Measurements from ENCODE around the gene HOXC12.

The HOXC12 gene

GRCh38 chr12:53940443-53941014 is 14.2 kb upstream of the HOXC12 start:
- no peak for DNase-seq (ENCODE audit: low read depth)

GRCh38 chr12:53941187-53941586 is 13.5 kb upstream of the HOXC12 start:
- DNase-seq (ENCODE audit: low read depth) = no peak

- no peak for DNase-seq (ENCODE audit: low read depth)
Observed at GRCh38 chr12:53941750-53942149, 13.0 kb upstream of the HOXC12 start.

DNA sequence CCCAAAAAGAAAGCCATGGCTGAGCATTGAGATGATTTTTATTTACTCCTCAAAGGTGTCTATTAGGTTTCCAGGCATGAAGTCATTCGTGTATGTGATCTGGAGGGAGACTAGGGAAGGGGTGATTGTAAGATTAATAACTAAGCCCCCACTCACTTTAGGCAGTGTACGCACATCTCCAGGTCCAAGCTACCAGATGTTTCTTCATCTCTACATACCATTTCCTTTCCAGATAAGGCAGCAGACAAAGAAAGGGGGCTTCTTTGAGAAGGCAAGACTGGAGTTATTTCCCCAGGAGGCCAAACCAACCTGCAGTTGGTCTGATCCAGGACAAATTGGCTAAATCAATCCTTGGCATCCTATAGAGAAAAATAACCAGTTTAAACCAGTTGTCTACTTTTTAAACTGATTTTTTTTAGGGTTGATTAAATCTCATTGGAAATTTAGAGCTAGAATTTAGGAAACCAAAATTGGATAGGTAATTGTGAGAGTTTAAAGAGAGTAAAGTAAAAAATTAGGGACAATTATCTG is 12.2 kb upstream of the HOXC12 start:
- no peak for DNase-seq (ENCODE audit: low read depth)

GRCh38 chr12:53944209-53944608 is 10.5 kb upstream of the HOXC12 start:
- DNase-seq (ENCODE audit: low read depth) = no peak

DNA sequence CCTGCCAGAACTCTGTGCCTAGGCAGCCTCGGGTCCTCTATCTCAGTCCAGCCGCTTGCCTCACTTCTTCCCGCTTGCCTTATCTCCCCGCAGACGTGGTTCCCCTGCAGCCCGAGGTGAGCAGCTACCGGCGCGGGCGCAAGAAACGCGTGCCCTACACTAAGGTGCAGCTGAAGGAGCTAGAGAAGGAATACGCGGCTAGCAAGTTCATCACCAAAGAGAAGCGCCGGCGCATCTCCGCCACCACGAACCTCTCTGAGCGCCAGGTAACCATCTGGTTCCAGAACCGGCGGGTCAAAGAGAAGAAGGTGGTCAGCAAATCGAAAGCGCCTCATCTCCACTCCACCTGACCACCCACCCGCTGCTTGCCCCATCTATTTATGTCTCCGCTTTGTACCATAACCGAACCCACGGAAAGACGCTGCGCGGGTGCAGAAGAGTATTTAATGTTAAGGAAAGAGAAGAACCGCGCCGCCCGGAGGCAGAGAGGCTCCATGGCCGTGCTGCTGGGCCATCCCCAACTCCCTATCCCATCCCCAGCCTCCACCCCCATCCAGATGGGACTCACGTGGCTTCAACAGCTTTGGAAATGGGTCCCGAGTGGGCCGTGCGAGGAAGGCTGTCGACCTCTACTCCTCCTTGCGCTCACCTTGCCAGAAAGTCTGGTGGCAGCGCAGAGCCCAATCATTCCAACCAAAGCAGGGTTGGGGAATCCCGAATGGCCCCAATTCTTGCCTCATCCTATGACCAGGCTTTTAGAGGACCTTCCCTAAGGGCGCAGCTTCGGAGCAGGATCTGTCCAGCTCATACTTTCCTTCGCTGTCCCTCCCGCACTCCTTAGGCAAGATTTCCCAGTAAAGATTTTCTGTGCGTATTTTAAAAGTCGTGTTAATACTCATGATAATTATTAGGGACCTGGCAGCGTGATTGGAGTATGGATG is 9.5 kb upstream of the HOXC12 start:
- DNase-seq (ENCODE audit: low read depth) = no peak

DNA sequence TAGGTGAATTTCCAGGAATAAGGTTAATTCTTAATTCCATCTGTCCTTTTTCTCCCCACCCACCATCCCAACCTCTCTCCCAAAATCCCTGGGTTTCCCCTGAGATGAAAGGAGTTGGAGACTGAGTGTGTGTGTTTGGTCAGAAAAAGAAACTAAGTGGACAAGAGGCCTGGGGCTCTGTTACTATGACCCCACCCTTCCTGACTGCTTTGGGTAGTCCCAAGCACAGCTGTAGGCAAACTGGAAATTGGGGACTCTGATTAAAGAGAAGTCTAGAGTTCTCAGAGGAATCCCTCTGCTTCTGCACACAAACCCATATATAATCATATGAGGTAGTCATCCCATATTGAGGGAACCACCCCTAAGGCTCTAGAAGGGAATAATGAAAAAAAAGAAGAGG is 7.0 kb upstream of the HOXC12 start:
- no peak for DNase-seq (ENCODE audit: low read depth)

DNA sequence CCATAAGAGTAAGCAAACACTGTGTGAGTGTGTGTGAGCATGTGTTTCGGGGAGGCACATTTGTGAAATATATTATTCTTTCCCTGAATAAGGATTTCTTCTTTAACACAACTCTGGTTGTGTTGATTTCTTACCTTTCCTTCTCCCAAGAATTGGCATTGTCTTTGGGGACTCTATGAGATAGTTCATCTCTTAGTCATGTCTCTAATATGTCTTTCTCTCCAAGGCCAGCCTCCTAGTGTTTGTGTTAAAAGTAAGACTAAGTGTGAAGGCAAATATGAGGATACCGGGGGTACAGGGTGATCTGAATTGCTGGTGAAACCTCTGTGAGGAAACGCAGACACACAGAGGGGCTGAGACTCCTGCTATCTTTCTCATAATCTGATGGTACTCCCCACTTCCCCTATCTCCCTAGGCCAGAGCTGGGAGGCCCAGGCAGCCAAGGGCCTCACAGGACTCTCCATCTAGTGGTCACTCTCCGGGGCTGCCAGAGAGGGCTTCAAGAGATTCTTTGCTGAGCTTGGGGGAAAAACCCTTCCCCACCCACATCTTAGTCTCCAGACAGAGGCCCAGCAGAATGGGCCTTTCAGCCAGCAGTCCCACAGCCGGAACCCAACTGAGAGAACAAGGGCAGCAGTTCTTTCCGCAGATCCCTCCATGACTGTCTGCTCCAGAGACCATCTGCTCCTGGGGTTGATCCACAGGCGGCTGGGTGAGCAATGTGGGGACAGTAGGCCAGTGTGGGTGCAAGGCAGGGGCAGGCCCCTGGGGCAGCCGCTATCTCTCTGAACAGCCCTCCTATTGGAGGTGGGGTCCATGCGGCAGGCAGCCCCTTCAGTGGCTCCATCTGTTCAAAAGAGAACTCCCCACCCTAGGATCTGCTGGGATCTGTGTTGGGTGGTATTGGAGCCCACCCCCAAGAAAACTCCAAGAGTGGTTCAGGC is 5.8 kb upstream of the HOXC12 start:
- DNase-seq (ENCODE audit: low read depth) = no peak

DNA sequence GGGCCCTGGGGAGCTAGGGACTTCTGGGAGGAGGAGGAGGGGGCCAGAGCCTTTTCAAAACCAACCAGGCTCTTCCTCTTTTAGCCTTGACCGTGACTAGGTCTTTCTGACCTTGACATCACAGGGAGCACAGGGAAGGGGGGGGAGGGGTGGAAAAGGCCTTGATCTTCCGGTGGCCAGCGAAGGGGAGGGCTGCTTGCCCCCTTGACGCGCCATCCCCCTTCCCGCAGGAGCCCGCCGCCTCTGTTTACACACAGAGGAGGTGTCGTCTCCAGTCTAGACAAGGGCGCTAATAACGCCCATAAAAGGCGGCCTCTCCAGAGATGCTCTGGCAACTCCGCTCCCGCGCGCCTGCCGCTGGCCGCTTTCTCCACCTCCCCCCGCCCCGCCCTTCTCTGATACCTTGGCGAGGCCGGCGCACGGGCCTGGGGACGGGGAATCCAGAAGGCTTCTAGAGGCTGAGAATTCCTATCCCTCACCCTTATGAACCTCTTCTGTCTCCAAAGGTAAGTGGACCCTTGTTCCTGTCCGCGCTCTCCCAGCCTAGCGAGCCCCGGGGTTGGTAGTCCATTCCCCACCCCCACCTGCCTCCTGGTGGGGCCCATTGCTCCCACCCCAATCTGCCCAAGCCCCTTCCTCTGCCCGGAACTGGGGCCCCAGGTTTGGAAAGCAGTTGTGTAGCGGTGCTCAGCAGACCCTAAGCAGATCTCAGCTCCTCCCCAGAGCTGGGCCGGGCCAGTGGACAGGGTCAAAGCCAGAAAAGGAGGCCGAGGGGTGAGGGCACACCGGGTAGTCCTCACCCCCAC is 4.9 kb upstream of the HOXC12 start:
- DNase-seq (ENCODE audit: low read depth) = no peak

- no peak for DNase-seq (ENCODE audit: low read depth)
Observed at GRCh38 chr12:53950437-53950773, 4.3 kb upstream of the HOXC12 start.

DNA sequence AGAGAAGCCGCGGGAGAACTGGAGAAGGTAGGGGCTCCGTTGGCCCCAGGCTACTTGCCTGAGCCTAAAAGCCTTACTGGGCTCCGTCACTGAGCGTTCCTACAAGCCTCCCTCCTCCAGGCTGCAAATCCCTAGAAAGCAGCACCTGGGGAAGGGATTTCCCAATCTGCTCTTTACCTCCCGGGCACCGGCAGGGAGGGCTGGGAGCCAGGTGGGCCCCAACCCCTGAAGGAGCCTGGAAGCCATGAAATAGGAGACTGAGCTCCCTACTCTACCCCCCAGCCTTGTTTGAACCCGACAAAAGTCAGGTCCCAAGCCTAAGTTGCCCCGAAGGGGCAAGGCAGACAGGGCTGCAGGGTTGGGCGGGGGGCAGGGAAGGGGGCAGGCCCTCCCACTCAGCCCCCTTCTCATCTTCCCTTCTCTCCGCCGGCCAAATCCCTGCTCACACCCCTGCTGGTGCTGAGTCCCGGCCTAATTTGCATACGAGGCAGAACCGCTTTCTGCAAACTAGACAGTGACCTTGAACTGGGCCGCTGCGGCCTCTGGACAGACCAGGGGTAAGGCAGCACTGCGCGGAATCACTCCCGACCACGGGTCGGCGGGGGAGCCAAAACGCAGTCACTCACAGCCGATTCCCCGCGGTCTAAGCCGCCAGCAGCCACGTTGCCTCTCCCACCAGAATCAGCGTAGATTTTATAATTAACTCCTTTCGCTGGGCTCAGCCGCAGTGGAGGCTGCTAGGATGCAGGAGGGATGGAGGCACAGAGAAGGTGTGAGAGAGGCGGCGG is 3.7 kb upstream of the HOXC12 start:
- DNase-seq (ENCODE audit: low read depth) = no peak

DNA sequence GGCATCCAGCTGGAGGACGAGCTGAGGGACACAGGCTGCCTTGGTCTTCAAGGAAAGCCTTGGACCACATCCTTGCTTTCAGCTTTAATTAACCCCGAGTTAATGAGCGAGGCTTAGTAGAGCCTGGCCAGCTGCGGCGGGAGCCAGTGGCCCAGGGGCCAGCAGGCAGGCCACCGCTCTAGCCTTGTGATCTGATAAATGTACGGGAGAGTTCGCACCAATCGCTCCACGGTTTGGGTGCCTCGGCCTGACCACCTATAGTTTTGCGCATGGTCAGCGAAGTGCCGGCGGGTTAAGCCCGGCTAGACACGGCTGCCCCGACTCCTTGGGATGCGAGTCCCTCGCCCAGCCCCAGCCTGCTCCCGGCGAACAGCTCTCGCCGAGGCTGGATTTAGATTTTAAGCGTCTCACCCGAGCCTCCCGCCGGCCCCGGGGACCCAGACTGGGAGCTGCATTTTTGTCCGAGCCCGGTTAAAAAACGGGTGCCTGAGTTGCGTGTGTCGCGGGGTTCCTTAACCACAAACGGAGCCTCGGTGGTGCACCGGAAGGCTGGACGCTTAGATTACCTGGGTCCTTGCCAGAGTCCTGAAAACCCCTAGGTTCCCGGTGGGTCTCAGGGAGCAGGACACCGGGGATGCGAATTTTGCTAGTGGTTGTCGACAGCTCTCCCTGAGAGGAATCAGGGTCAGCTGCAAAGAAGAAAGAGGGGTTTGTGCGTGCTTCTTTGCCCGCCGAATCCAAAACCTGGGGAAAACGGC is 2.9 kb upstream of the HOXC12 start:
- DNase-seq (ENCODE audit: low read depth) = no peak

- no peak for DNase-seq (ENCODE audit: low read depth)
Observed at GRCh38 chr12:53952335-53952694, 2.4 kb upstream of the HOXC12 start.

GRCh38 chr12:53952871-53953734 is 1.6 kb upstream of the HOXC12 start:
- no peak for DNase-seq (ENCODE audit: low read depth)

DNA sequence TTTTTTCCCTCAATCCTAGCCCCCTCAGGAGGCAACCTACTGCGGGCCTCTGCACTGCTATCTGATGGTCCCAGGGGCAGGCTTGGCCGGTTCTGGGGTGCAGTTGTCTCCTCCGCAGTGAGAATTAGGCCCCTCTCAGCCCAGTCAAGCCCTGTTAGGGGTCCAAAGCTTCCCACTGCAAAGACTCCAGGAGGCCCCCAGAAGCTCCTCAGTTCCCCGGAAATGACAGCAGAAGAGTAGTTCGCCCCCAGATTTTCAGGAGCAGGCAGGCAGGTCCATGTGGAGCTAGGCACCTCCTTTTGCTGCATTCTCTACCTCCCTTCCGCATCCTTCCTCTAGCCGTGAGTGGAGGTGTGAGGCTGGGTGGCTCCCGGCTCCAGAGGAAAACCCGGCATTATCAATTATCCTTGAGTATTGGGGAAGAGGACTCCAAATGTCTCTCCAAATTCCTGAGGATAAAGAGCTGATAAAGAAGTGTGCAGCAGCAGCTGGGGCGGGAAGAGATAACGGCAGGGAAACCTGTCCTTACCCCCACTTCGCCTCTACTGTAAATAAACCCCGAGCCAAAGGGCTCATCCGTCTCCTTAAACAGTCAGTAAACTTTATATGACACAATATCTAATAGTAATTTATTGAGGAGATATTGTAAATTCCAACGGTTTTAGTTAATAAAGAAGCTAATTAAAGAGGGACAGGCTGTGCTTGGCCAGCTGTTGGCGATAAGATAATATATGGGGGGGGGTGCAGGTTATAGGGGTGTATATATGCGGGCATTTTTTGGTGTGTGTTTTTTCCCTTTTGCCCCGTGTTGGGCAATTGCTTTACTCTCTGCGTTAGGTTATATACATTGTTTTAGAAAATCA is 641 bp upstream of the HOXC12 start:
- DNase-seq (ENCODE audit: low read depth) = no peak

DNA sequence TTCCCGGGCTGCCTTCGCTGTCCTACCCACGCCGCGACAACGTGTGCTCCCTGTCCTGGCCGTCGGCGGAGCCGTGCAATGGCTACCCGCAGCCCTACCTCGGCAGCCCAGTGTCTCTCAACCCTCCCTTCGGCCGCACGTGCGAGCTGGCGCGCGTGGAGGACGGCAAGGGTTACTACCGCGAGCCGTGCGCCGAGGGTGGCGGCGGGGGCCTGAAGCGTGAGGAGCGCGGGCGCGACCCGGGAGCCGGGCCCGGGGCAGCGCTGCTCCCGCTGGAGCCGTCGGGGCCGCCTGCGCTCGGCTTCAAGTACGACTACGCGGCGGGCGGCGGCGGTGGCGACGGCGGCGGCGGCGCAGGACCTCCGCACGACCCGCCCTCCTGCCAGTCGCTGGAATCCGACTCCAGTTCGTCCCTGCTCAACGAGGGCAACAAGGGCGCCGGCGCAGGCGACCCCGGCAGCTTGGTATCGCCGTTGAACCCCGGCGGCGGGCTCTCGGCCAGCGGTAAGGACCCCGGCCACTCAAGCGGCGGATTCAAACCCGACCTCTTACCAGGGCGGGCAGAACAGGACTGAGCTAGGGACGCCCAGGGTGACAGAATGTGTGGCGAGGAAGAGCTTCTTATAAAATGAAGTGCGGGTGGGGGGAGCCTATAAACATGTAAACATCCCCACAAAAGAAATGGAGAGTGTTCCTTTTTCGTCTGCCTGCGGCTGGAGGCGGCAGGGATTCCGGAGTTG is 503 bp downstream of the HOXC12 start:
- DNase-seq (ENCODE audit: low read depth) = no peak

- DNase-seq (ENCODE audit: low read depth) = no peak
Observed at GRCh38 chr12:53955776-53956250, 1.1 kb downstream of the HOXC12 start.
